Stimulated activated naive CD8-positive, alpha-beta T cell treated with anti-CD3 and anti-CD28 coated beads, Interleukin-15, Interleukin-2, amounts not matched to agents 100 U/mL and 50 U/mL, for 24 hours (primary cell): ENCODE measurements around the gene PMPCA.

Experiments
- ATAC-seq: fragments of 150-1000 bp; cut with Tn5 transposase; one replicate; pipeline ENCODE4 v1.10.0; 2021
- DNase-seq: peaks from one replicate; pipeline ENCODE4 v3.0.0; 2021

PMPCA gene

DNA sequence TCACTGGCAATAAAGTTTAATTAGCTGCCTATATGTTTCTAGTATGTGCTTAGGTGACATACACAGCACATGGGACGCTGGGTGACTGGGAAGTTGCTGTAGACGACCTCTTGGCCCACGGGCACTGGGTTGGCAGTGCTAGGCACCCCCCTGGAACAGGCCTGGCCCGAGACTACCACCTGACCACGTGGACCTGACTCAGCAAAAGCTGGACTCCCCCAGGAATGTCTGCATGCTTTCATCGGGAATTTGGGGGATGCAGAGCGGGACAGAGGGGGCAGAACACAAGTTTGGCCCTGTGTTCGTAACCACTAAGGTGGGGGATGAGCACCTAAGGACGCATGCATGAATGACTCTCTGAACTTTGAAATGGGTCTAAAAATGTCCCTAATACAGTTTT lies 45.8 kb downstream of the PMPCA start:
- ATAC-seq (no peak), DNase-seq (no peak)

DNA sequence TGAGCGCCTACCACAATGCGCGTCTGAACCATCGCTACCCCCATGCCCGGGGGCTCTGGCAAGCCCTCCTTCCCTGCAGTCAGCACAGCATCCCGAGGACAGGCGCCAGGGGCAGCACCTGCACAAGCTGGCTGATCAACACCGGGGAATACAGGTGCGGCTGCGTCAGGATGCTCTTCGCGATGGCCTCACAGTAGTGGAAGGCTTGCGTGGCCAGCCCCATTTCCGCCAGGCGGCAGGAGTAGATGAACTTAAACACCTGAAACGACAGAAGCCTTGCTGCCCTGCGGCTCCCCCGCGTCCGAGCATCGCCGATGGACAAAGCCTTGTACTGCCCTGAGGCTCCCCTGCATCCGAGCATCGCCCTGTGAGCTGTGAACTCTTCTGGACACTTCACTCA lies 46.9 kb downstream of the PMPCA start:
- ATAC-seq, result no peak
- no peak for DNase-seq

DNA sequence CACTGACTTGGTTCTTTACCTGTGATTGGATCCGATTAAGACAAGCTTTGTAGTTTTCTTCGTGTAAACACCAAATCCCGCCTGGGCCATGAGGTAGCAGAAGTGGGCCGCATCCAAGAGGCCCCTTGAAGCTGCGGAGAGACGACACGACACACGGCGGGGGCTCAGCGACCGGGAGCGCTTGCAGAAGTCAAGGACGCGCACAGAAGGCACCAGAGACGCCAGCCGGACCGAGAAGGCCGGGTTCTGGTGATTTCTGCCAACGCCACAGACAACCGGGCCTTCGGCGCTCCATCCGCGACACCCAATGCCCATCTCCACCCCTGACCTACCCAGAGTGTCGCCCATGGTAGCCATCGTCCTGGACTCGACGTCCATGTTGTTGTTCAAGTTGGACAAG lies 49.0 kb downstream of the PMPCA start:
- ATAC-seq, result no peak

DNA sequence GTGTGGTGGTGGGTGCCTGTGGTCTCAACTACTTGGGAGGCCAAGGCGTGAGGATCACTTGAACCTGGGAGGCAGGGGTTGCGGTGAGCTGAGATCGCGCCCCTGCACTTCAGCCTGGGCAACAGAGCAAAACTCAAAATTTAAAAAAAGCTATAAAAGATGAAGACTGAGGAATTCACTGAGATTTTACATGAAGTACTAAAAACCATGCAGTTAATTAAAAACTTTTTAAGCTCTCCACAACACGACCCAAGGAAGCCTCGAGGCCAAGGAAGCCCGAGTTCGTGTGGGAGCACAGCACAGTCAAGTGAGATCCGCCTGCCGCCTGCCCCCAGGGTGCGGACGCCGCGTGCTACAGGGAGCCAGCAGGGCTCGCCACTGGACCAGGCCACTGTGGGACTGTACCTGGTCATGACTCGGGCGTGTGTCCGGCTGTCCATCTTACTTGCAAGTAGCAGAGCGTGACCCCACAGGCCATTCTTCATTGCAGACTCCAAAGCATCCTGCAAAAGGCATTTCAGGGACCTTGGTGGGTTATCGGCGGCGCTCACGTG lies 50.4 kb downstream of the PMPCA start:
- ATAC-seq (no peak), DNase-seq (no peak)

More for the DNA sequence above, 49.0 kb downstream of the PMPCA start:
- no peak for DNase-seq

DNA sequence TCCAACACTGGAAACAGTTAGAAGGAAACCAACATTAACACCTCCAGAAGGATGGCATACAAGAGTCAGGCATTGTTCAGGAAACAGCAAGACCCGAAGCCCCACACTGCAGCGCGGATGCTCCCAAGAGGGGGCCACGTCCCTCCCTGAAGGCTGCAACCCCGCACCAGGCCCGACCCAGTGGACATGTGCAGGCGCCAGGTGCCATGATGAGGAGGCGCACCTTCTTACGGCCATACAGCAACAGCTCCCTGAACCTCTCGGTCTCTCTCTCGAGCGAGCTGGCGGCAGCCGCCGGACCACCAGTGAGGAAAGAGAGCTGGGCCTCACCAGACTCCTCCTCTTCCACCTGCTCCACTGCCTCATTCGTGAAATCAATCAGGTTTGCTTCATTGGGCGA lies 52.2 kb downstream of the PMPCA start:
- DNase-seq, result no peak
- ATAC-seq, result no peak

DNA sequence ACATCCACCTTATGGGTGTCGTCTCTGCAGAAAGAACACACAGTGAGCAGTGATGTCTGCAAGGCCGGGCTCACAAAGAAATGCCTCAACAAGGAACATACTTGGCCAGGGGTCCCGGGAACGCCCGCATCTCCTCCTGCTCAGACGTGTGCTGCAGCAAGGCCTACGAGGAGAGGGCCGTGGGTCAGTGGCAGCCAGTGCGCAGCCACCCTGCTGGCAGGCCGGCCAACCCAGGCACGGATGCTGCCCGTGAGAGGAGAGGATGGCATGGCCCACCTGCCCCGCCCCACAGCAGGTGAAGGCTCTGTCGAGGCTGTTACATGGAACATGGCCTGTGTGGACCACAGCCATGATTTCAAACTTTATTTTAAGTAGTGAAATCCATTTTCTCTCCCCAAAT lies 53.1 kb downstream of the PMPCA start:
- ATAC-seq (no peak), DNase-seq (no peak)

DNA sequence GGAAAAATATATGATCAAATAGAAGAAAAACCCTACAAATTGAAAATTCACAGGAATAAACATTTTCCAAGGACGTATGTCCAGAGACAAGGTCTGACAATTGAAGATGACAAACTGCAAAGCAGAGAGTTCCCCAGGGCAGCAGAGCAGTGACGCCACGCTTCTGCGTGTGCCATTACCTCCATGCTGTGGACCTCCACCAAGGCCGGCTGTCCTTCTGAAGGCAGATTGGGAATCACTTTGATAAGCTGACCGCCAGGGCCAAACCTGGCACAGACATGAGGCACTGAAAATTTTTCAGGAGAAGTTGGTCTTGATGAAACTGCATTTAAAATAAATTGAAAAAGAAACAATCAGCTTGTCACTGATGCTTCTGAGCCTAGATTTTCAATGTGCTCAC lies 53.8 kb downstream of the PMPCA start:
- DNase-seq (no peak), ATAC-seq (no peak)

DNA sequence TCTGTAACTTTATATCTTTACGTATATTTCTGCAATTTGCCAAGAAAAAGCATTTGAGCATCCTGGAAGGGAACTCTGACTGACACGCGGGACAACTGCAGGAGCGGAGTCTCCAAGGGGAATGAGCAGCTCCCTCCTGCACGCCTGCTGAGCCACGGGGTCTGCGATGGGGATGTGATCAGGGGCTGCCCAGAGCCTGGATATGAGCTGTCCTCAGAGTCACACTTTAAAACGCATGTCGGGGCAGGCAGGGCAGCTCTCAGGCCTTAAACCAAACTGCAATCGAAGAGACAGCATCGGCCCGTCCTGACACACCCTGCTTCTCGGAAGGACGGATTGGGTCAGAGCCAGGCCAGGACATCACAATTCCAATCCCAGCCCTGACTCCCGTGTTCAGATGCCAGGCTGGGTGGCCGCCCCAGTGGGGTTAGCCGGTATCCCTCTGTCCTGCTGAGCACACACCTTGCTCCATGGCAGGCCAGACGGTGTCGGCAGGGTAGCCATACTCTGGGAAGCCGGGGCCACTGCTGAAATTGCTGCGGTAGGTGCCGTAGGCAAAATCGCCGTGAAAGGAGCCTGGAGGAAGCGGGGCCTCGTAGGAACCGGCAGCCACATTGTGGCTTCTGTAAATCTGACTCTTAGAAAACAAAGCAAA lies 55.2 kb downstream of the PMPCA start:
- ATAC-seq, result no peak
- no peak for DNase-seq

DNA sequence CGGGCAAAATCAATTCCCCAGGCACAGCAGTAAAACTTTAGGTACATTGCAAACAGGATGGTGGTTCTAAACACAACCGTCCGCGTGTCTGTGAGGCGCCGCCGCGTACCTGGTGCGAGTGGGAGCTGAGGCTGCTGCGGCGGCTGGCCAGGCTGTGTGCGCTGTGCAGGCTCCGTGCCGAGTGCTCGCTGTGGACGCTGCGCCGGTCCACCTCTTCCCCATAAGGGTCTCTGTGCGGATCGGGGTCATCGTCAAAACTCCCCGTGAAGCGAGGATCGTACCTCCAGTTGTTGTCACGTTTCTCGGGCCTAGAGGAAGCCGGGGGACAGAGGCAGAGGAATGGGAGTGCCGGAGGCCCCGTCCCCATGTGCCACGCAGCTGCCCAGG lies 55.7 kb downstream of the PMPCA start:
- ATAC-seq (no peak), DNase-seq (no peak)

DNA sequence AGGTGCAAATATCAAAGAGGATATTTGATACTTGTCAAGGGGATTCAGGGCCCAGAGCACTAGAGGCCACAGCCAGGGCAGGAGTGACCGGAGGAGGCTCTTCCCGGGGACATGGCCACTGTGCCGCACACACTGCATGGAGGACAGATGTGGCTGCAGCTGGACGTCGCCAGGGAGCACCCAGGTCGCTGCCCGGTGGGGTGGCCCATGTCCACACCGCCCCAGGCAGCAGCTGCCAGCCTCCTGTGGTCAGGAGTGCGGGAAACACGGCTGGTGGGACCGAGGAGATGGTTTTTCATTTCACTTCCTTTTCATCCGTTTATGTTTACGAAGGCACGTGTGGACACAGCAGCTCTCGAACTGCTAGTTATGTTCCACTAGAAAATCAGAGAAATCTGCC lies 57.3 kb downstream of the PMPCA start:
- DNase-seq (no peak), ATAC-seq (no peak)

DNA sequence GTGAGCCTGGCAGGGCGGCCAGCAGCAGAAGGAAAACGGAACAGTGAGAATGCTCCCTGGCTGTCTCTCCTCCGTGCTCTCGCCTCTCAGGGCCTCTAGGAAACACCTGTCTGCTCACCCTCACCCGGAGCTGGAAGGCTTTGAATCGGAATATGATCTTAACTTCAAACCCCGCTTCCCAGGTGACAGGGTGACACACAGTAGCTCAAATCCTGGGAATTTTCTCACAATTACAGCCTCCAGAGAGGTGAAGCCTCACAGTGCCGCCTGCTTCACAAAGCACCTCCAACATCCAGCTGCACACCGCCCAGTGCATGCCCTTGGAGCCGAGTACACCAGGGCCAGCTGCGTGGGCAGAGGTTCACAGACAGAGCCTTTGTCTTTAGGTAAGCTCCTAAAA lies 59.9 kb downstream of the PMPCA start:
- DNase-seq, result no peak
- ATAC-seq, result no peak

DNA sequence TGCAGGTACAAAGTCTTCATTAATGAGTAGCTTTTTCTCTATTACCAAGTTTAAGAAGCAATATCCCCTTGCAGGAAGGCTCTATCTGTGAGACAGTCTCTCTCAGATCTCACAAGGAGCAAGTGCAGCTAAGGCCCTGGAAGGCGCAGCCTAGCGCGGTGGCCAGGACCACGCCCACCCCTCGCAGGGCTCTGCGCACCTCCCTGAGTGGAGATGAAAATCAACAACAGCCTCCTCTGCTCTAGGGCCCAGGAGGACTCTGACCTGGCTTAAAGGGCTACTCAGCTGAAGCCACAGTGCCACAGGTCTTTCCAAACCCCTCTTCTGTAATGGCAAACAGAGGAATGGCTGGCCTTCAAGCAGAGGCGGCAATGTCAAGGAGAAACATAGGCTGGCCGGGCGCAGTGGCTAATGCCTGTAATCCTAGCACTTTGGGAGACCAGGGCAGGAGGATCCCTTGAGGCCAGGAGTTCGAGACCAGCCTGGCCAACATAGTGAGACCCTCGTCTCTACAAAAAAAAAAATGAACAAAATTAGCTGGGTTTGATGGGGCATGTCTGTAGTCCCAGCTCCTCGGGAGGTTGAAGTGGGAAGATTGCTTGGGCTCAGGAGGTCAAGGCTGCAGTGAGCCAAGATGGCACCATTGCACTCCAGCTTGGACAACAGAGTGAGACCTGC lies 60.5 kb downstream of the PMPCA start:
- no peak for ATAC-seq

DNA sequence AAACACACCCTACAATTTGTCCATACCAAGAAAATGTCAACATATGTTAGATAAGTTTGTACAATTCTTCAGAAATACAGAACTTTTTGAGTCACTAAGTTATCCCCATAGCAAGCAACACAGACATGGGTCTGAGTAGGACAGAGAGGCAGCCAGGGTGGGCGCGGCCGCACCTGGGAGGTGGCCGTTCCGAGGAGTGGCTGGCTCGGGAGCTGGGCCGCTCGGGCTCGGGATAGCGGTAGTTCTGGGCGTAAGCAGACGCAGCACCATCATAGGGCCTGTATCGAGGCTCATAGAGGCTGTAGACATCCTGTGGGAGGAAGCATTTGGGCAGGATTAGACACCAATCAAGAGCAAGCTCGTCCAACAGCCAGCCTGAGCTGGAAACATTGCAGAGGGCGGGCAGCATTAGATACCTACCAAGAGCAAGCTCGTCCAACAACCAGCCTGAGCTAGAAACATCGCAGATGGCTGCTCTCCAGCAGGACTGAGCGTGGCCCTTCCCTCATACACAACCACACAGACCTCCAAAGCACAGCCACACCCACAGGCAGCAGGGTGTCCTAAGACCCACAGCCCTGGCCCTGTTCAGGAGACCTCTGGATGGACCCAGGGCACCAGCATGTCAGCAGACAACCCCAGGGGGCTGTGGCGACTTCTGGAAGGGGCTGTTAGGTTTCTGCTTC lies 61.5 kb downstream of the PMPCA start:
- DNase-seq, result no peak
- no peak for ATAC-seq

More for the DNA sequence above, 60.5 kb downstream of the PMPCA start:
- DNase-seq, result no peak

DNA sequence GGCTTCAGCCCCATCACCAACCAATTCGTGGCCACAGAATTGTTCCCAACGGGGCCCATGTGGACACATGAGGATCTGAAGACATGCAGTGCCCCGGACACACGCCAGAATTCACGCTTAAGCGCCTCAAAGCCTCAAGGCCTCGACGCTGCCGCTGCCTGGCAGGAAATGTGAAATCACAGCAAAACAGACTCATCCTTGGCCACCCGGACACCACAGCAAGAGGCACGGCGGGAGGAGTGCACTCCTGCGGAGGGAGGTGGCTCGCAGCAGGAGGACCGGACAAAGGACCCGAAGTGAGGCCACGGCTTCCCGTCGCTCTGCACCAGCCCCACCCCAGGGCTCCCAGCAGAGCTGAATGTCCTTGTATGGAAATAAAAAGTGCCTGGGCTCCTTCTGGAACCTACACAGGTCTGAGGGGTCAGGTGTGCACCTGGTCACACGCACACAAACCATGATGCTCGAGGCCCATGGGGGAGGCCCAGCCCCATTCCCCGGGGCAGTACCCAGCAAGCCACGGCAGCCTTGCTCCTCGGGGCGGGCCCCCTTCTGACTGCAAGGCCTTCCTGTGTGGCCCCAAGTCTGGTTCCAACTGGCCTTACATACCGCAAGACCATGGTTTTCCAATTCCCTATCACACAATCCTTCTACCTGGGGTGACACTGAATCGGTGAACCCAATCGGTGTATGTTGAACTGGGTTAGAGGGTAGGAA lies 62.3 kb downstream of the PMPCA start:
- no peak for DNase-seq
- ATAC-seq, result no peak

DNA sequence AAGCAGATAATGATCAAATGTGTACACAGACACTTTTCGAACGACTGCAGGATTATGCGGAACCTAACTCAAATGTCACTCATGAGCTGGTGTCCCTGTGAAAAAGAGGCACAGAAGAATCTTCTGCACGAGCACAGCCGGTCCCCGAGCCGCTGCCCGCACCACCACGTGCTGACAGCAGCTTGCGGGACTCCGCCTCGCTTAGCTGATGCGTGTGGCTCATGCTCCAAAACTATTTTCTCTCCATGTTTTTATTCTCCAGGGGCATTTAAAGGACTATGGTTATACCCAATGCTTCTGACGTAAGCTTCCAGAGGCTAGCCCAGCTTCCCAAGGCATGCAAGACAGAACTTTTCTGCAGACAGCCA lies 62.9 kb downstream of the PMPCA start:
- DNase-seq, result no peak
- ATAC-seq, result no peak
